Endometrial microvascular endothelial cells (primary cell): ENCODE data around the gene CDC23. TPM values are rescaled to one million over a fixed set of nuclear protein-coding genes. Genes with fewer than 3 reads are reported as not detected.
"Not testable (repeated sequence)": the region's sequence is repeated elsewhere in the genome, so short reads cannot be mapped to it uniquely, and the experiment has no call there.

Experiments
- in situ Hi-C: cut with HindIII; loops from 2 replicates; pipeline ENCODE4 v1.10.0; 2017; ENCODE audit warnings: low sequenced_read_pairs, low pct_unique_long_range_greater_than_20kb; ENCODE audit errors: inconsistent ontology term
- total RNA-seq: library from RNA; depleted of rRNA; stranded (reverse); fragments of >200 nt; gene quantifications from one replicate; pipeline ENCODE4 v1.2.3, GENCODE V29; 2015; ENCODE audit errors: inconsistent ontology term

CDC23 gene
- total RNA-seq, 1 donor from 2014 or later: 41.3 TPM

DNA sequence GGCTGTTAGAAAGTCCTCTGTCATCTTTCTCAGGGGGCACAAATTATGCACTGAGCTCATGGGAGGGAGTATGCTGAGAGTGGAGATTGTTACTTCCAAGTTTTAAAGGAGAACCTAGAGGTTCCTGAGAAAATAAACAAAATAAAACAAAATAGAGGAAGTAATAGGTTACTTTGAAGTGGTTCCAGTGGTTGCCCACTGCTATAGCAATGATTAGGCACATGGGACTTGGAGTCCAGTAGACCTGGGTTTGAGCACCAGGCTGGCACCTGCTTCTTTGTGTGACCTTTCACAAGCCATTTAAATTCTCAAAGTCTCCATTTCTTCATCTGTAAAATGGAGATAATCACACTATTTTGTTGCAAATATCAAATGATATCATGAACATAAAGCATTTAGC lies 13.8 kb upstream of the CDC23 start:
- in situ Hi-C loops: no loop called here

DNA sequence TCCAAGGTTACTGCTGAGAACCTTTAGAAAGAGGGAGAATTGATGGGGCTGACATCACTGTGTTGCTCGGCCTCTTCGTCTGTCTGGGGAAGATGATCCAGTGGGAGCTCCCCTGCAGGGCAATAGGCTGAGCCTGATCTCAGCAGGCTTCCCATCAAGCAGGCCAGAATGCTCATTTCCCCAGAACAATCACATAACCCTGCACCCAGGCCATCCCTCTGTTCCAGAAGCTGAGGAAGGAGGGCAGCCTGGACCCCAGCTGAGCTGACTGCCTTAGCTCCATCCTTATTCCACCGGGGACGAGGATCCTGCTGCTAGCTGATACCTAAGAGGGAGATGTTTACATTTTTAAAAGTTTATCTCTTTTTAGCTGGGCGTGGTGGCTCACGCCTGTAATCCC lies 11.6 kb upstream of the CDC23 start:
- in situ Hi-C loops: no loop called here

DNA sequence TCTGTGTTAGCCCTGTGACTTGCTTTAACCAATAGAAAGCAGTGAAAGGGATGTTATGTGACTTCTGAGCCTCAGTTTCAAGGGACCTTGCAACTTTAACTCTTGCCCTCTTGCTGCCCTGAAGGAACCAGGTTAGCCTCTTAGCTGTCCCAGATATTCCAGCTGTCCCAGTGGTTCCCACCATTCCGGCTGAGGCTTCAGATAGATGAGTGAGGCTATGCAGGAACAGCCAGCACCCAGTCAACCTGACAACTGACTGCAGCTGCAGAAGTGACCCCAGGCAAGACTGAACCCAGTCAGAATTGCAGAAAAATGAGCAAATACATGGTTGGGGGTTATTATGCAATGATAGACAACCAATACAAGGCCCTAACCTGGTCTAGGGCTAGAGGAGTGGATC lies 10.4 kb upstream of the CDC23 start:
- in situ Hi-C loops: no loop called here

DNA sequence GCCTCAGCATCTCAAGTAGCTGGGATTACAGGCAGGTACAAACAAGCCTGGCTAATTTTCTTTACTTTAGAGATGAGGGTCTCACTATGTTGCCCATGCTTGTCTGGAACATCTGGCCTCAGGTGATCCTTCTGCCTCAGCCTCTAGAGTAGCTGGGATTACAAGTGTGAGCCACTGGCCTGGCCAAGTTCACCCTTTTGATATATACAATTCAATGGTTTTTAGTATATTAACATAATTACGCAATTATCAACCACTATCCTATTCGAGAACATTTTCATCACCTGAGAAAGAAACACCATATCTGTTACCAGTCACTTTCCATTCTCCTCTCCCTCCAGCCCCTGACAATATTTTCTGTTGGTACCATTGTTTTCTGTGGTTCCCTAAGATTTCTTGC lies 3.7 kb upstream of the CDC23 start:
- in situ Hi-C loops: no loop called here

DNA sequence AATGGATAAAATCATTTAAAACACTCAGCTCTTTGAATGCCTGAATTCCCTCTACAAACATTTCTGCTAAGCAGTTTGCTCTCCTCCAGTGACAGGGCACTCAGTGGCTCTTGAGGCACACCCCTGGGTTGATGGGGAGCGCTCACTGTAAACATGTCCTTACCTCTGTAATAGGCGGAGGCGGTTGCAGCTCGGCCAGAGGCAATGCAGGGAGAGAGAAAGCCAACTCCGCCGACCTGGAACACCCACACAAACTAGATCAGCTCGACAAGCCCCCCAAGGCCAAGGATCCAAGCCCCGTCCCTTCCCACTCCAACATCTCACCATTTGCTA lies 329 bp downstream of the CDC23 start:
- in situ Hi-C loops: no loop called here

DNA sequence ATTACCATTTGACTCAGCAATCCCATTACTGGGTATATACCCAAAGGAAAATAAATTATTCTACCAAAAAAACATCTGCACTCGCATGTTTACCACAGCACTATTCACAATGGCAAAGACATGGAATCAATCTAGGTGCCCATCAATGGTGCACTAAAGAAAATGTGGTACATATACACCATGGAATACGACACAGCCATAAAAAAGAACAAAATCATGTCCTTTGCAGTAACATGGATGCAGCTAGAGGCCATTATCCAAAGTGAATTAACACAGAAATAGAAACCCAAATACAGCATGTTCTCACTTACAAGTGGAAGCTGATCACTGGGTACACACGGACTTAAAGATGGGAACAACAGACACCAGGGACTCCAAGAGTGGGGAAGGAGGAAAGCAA lies 2.1 kb downstream of the CDC23 start:
- in situ Hi-C loops: no loop called here

- in situ Hi-C loops: not testable (repeated sequence)
Observed at GRCh38 chr5:138193859-138194258, 19.3 kb downstream of the CDC23 start.

GRCh38 chr5:138192826-138193225 lies 20.3 kb downstream of the CDC23 start:
- in situ Hi-C loops: no loop called here

DNA sequence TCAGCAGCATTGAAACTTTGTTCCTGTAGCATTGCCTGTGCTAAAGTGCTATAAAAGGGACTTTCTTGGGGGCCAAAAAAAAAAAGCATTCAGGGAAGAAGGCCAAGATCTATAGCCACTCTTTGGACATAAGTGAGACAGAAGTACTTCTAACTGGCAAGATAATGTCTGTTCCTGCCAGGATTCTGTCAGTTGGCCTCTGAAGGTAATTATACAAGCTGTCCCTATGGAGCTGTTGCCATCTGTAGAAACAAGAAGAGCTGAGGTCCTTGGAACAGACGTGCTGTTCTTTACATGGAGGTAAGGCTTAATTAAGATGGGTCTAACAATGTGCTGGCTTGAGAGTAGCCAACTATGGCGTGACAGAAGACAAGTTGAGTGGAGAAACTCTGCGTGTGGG lies 24.5 kb downstream of the CDC23 start:
- in situ Hi-C loops: no loop called here

GRCh38 chr5:138186002-138186447 lies 27.1 kb downstream of the CDC23 start:
- in situ Hi-C loops: no loop called here

DNA sequence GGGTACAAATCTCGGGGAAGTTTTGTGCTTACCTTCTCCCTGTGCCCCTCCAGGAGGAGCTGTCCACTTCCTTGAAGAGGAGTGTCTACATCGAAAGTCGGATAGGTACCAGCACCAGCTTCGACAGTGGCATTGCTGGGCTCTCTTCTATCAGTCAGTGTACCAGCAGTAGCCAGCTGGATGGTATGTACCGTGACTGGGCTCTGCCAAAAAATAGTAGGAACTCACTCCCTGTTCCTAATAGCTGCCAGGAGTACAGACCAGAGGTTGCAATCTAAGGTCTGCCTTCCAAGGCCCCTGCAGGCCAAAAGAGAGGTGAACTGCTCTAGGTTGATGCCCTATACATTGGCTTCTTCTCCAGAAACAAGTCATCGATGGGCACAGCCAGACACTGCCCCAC lies 30.3 kb downstream of the CDC23 start:
- in situ Hi-C loops: no loop called here

- in situ Hi-C loops: no loop called here
Observed at GRCh38 chr5:138180841-138181240, 32.3 kb downstream of the CDC23 start.

DNA sequence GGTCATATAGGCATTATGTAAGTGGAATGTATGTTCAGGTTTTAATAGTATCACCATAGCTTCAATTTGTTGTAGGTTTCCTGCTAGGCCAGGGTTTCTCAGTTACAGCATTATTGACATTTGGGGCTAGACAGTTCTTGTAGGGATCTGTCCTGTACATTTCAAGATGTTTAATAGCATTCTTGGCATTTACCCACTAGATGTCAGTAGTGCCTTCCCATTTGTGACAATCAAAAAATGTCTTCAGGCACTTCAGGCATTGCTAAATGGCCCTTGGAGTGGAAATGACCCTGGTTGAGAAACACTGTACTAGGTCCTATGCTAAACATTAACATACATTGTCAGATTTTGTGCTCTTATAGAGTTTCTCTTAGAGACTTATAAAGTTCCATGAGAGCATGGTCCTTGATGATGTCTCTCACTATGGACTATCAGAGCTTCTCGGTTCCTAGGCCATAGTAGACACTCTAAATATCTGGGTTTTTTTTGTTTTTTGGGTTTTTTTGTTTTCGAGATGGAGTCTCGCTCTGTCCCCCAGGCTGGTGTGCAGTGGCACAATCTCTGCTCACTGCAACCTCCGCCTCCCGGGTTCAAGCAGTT lies 32.8 kb downstream of the CDC23 start:
- in situ Hi-C loops: no loop called here

- in situ Hi-C loops: no loop called here
Observed at GRCh38 chr5:138179277-138179857, 33.8 kb downstream of the CDC23 start.

GRCh38 chr5:138178516-138179276 lies 34.4 kb downstream of the CDC23 start, which contains the start of the genes BRD8 and KIF20A:
Gene BRD8, minus strand, starts transcription at chr5:138178630. Its CDS starts 16 bp downstream, at chr5:138178614.
Gene KIF20A, plus strand, starts transcription at chr5:138179112. Its CDS starts 569 bp downstream, at chr5:138179681.
- in situ Hi-C loops: no loop called here

DNA sequence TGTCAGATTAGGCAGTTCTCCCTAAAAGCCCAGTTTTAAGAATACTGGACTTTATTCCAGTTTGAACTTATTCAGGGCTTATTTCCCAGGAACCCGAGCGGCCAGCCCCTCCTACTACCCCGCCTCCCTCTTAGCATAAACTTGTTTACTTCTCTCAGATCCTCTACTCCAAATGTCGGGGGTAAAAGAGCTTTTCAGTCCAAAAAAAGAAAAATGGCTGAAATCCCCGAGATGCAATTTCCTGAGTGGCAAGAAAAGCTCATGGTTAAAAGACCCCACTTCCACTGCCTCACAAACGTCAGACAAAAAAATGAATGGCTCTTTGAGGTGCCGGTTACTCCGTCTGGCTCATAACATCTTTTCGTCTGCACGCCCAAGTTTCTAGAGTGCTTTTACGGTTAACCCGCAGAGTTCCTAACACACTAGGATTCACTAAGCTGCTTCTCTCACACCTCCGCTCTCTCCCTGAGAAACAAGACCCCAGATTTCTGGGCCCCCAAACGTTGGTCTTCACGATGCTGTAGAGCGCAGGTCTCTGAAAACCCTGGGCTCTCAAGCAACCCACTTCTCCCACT lies 35.1 kb downstream of the CDC23 start:
- in situ Hi-C loops: no loop called here

- in situ Hi-C loops: no loop called here
Observed at GRCh38 chr5:138170299-138170698, 42.8 kb downstream of the CDC23 start.

DNA sequence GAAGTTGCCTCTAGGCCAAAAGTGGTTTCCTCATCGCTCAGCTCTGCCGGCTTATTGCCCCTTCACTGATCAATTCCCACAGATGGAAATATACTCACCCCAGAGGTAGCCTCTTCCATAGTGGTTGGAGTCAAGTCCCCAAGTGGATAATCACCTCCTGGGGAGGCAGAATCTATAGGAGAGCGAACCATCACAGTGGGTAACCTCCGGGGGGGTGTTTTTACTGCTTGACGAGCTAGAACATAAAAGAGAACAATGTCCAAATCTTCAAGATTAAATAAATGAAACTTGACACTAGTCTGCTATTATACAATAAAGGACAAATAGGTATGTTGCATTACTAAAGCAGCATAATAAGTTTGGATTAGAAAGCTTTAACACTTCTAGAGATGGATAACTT lies 44.0 kb downstream of the CDC23 start:
- in situ Hi-C loops: loop anchor here (10.0 kb wide), 1 partner anchor 186 kb away; the partner anchor contains the start of gene KDM3B

GRCh38 chr5:138163721-138164120 lies 49.4 kb downstream of the CDC23 start:
- in situ Hi-C loops: loop anchor here (10.0 kb wide), 1 partner anchor 191 kb away; the partner anchor contains the start of gene KDM3B

DNA sequence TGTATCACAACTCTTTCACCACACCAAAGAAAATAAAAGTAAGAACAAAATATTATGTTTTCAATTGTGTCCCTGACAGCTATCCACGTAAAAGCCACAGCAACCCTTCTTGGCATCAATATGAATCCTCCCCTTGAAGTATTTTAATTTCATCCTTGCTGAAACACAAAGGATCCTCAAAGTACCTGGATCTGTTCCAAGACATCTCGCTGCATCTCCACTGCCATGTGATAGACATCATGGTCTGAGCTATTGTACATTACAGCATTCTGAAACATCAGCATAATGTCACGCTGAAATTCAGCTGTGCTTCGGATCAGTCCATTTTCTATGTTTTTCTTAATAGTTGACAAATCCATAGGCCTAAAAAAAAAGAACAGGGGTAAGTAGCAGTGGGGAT lies 52.4 kb downstream of the CDC23 start:
- in situ Hi-C loops: loop anchor here (10.0 kb wide), 1 partner anchor 194 kb away; the partner anchor contains the start of gene KDM3B
